Liver (tissue), 3 donors: ENCODE measurements around the gene GUCY1A2.

ENCODE experiments used
- ATF3 ChIP-seq: IDR thresholded peaks from 2 replicates; pipeline ENCODE4 v1.6.1; 2016; ENCODE audit warnings: antibody characterized with exemption
- CTCF ChIP-seq: fragments of 150-350 bp; IDR thresholded peaks from 2 replicates; pipeline ENCODE4 v1.5.1; 2017; ENCODE audit warnings: improper control_type of control experiment, low read depth, low read length; ENCODE audit not compliant: missing input control
- EGR1 ChIP-seq, 2 donors: IDR thresholded peaks; 2 replicates each; pipeline ENCODE4 v1.6.1; 2016 to 2018; ENCODE audit warnings: antibody characterized with exemption in 2 of 2, low read depth in 2 of 2
- MAX ChIP-seq: IDR thresholded peaks from 2 replicates; pipeline ENCODE4 v1.6.1; 2016; ENCODE audit warnings: antibody characterized with exemption
- RAD21 ChIP-seq, 2 donors: IDR thresholded peaks; 2 replicates each; pipeline ENCODE4 v1.6.1; 2016; ENCODE audit warnings: antibody characterized with exemption in 2 of 2, mild to moderate bottlenecking in 2 of 2
- REST ChIP-seq: IDR thresholded peaks from 2 replicates; pipeline ENCODE4 v1.6.1; 2016; ENCODE audit warnings: antibody characterized with exemption, mild to moderate bottlenecking
- SP1 ChIP-seq: IDR thresholded peaks from 2 replicates; pipeline ENCODE4 v1.6.1; 2018; ENCODE audit warnings: antibody characterized with exemption, mild to moderate bottlenecking
- YY1 ChIP-seq: IDR thresholded peaks from 2 replicates; pipeline ENCODE4 v1.6.1; 2016; ENCODE audit warnings: antibody characterized with exemption, mild to moderate bottlenecking
- donor health status: healthy.
- donor health status: healthy.

- TF ChIP-seq CTCF (no peak), EGR1 (IDR thresholded peaks at IDR 0.05; ENCODE audit: low read depth in 2 of 2) (no peak), RAD21 (IDR thresholded peaks at IDR 0.05) (no peak), YY1 (no peak), SP1 (no peak), MAX (no peak), ATF3 (no peak), REST (no peak)
These were observed 26.2 kb upstream of the GUCY1A2 start for GRCh38 chr11:107044503-107044902.
